Middle frontal gyrus (tissue), 1 donor: ENCODE measurements around the gene ACTR2.
"Not testable (repeated sequence)": the region's sequence is repeated elsewhere in the genome, so short reads cannot be mapped to it uniquely, and the experiment has no call there.

Experiments used
- DNase-seq: peaks from one replicate; pipeline ENCODE4 v3.0.0-alpha.2; 2015; ENCODE audit warnings: low spot score; ENCODE audit errors: extremely low spot score

Gene ACTR2

DNA sequence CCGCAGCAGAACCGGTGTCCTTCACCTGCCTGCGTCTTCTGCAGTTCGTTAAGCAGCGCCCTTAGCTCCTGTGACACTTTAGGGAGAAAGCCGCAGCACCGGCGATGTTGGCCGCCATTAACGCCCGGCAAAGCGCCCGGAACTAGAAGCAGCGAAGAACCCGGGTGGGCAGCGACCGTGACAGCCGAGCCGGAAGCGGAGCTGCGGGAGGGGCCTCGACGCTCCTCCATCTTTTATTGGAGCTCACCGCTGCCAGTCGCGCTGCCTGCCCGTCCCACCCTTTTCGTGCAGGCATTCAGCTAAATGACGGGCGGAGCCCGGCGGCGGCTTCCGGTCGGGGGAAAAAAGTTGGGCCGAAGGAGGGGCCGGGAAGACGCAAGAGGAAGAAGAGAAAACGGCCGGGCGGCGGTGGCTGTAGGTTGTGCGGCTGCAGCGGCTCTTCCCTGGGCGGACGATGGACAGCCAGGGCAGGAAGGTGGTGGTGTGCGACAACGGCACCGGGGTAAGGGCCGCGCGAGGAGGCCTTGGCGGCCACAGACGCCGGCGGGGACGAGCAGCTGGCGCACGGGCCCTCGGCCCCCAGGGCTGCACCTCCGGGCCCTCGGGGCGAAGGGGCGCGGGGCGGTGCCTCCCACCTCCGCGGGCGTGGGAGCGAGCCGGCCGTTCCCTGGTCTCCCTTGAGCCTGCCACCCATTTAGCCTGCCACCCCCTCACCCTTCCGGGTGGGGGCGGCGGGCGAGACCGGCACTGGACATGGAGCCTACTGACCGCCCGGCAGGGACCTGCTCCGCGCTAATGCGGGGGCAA is at the start of gene ACTR2:
TSS of gene ACTR2 (plus strand) at position 376 of the 807 bp plus-strand sequence. CDS start at position 455, 79 bp downstream.
- peak; percentile 90 for DNase-seq

DNA sequence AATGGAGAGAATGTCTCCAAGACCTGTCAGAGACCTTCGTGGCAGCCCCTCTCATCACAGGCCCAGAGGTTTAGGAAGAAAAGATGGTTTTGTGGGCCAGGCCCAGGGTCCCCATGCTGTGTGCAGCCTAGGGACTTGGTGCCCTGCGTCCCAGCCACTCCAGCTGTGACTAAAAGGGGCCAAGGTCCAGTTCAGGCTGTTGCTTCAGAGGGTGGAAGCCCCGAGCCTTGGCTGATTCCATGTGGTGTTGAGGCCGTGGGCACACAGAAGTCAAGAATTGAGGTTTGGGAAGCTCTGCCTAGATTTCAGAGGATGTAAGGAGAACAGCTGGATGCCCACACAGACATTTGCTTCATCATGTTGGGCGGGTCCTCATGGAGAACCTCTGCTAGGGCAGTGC is 45.1 kb upstream of the ACTR2 start:
- no peak for DNase-seq

DNA sequence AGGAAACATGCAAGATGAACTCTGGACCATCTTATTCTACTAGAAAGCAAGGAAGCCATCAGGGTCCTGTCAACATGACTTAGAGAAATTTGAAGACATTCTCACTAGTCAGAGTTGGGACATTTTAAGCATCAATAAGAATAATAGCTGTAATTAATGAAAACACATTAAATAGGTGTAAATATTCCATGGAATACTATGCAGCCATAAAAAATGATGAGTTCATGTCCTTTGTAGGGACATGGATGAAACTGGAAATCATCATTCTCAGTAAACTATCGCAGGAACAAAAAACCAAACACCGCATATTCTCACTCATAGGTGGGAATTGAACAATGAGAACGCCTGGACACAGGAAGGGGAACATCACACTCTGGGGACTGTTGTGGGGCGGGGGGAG is 44.2 kb upstream of the ACTR2 start:
- not testable (repeated sequence) for DNase-seq

DNA sequence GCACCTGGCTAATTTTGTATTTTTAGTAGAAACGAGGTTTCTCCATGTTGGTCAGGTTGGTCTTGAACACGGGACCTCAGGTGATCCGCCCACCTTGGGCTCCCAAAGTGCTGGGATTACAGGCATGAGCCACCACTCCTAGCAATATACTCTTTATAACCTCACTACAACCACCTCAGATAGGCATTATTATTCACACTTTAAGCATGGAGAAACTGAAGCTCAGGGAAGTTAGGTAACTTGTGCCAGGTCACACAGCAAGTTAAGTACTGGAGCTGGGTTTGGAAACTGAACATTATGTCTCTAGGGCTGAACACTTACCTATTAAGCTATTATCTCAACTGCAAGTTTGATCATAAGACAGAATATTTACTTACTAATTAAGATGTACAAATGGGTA is 42.6 kb upstream of the ACTR2 start:
- no peak for DNase-seq

DNA sequence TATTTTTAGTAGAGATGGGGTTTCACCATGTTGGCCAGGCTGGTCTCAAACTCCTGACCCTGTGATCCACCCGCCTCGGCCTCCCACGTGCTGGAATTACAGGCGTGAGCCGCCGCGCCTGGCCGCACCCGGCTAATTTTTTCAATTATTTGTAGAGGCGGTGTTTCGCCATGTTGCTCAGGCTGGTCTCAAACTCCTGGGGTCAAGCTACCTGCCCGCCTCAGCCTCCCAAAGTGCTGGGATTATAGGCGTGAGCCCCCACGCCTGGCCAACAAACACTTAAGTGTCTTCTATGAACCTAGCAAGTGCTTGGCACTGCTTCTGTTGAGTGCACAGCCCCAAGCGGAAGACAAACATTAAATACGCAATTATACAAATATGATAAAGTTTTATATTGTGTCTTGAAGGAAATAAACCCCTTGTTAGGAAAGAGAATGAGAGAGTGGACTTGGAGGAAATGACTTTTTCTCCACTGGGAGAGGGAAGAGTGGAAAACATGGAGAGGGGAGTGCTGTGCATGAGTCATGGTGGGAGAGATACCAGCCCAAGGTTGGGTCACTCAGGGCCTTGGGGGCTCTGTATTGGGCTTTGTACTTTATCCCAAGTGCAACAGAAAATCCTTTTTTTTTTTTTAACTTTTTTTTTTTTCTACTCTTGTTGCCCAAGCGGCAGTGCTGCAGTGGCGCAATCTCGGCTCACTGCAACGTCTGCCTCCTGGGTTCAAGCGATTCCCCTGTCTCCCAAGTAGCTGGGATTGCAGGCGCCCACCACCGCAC is 41.4 kb upstream of the ACTR2 start:
- DNase-seq: no peak

DNA sequence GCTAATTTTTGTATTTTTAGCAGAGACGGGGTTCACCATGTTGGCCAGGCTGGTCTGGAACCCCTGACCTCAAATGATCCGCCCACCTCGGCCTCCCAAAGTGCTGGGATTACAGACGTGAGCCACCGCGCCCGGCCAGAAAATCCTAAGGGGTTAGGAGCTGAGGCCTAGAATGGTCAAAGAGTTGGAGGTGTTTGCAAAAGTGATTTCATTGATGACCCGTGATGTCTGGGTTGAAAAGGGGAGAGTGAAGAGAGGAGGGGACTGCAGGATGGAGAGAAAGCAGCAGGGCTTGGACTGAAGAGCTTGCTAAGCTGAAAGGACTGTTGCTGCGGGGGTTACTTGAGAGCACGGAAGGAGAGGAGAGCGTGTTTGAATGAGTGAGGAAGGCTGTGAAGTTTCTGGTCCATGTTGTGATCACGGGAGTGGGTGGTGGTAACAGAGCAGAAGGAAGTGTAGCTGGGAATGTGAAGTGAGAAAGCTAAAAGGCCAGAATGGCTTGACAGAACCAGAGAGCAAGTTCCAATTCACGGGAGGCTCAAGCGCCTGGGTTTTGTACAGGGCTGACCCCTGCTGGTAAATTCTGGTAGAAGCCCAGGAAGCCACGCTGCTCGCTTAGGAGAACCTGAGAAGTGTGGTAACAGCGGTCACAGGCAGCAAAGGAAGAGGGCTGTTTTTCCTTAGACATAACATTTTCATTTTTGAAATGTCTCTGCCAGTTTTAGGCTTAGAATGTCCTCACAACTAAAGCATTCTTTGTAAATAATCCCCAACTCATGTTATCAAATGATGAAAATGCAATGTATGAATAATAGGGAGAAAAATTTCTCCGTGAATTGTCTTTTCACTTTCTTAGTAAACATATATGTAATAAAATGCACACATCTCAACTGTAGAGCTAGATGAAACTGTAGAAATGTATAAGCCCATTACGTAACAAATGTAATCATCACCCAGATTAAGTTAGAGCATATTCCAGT is 40.5 kb upstream of the ACTR2 start:
- peak; percentile 67 for DNase-seq

DNA sequence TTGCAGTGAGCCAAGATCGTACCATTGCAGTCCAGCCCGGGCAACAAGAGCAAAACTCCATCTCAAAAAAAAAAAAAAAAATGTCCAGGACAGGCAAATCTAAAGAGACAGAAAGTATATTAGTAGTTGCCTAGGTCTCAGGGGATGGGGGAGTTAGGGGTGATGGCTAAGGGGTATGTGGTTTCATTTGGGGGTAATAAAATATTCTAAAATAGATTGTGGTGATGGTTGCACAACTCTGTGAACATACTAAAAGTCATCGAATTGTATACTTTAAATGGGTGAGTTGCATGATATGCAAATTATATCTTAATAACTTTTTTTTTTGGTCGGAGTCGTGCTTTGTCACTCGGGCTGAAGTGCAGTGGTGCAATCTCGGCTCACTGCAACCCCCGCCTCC is 34.2 kb upstream of the ACTR2 start:
- no peak for DNase-seq

DNA sequence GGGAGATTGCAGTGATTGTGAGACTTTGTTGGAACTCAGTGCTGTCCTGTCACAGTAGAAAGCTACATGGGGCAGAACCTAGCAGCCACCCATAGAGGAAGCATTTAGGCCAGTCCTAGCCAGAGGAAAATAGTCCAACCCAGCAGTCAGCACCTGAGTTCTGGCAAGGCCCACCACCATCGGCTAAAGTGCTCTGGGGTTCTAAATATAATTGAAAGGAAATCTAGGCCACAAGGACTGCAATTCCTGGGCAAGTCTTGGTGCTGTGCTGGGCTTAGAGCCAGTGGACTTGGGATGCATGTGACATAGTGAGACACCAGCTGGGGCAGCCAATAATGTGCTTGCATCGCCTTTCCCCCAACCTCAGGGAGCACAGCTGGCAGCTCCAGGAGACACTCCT is 28.9 kb upstream of the ACTR2 start:
- DNase-seq: peak; percentile 6

DNA sequence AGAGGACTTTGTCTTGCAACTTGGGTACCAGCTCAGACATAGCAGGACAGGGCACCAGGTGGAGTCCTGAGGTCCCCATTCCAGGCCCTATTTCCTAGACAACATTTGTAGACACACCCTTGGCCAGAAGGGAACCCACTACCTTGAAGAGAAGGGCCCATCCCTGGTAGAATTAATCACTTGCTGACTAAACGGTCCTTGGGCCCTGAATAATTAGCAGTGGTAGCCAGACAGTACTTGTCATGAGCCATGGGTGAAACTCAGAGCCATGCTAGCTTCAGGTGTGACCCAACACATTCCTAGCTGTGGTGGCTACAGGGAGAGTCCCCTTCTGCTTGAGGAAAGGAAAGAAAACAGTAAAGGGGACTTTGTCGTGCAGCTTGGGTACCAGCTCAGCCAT is 28.5 kb upstream of the ACTR2 start:
- no peak for DNase-seq

DNA sequence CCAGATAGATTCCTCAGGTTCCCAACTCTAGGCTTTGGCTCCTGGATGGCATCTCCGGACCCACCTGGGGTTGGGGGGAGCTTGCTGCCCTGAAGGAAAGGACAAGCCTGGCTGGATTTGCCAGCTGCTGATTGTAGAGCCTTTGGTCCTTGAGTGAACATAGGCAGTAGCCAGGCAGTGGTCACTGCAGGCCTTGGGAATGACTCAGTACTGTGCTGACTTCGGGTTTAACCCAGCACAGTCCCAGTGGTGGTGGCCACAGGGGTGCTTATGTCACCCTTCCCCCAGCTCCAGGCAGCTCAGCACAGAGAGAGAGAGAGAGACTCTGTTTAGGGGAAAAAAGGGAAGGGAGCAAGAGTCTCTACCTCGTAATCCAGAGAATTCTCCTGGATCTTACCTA is 27.7 kb upstream of the ACTR2 start:
- no peak for DNase-seq

DNA sequence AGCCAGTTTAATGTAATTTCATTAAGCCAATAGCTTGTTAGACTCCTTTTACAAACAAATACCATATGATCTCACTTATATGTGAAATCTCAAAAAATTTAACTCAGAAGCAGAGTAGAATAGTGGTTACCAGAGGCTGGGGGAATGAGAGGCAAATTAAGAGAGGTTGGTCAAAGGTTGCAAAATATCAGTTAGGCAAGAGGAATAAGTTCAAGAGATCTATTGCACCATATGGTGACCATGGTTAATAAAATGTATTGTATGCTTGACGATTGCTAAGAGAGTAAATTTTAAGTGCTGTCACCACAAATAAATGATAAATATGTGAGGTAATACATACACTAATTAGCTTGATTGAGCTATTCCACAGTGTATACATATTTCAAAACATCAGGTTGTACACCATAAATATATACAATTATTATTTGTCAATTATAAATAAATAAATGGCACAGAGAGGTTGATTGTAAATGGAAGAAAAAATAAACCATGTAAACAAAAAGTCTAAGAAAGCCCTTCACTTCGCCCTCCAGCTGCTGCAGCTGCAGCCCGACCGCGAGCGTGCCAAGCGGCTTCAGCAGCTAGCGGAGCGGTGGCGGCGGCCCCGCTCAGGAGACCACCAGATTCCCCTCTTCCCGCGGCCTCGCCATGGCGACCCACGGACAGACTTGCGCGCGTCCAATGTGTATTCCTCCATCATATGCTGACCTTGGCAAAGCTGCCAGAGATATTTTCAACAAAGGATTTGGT is 23.0 kb upstream of the ACTR2 start:
- no peak for DNase-seq

DNA sequence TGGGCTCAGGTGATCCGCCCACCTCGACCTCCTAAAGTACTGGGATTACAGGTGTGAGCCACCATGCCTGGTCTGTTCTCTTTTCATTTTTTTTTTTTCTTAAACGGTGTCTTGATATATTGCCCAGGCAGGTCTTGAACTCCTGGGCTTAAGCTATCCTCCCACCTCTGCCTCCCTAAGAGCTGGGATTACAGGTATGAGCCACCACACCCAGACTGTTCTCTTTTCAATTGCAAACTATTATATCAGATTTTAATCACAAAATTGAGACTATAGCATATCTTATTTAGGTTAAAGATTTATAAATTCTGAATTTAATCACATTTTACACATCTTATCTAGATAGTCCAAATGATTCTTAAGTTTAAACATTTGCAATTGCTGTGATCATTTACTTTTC is 15.5 kb upstream of the ACTR2 start:
- DNase-seq: no peak

DNA sequence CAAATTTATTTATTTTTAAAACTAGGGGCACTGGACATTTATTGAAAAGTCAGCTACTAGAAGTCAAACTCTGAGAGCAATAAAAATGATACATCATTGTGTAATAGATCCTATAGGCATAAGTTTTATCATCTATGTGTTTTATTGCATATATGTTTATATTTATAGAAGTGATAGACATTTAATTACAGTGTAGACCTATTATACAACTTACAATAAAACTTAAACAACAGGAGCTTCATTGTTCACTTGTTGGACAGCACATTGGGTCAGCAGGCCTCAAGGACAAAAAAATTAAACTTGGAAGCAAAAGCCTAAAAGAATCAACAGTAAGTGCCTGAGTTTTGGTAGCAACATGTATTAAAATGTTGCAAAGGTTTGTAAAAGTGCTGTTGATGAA is 15.0 kb upstream of the ACTR2 start:
- DNase-seq: no peak

DNA sequence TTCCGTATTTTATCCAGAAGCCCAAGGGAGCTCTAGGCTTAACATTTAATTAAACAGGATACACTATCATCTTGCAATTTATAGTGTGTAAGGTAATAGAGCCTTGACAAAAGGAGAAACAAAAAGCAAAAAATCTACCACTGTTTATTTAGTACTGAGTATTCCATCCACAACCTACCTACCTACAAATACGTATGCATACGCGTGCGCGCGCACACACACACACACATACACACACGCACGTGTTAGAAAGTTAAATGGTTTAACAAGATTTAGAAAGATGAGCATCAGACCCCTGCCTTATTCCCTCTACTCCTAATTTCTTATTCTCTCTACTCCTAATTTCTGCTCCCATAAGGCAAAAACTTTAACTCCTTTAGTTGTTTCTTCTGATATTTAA is 14.6 kb upstream of the ACTR2 start:
- no peak for DNase-seq

DNA sequence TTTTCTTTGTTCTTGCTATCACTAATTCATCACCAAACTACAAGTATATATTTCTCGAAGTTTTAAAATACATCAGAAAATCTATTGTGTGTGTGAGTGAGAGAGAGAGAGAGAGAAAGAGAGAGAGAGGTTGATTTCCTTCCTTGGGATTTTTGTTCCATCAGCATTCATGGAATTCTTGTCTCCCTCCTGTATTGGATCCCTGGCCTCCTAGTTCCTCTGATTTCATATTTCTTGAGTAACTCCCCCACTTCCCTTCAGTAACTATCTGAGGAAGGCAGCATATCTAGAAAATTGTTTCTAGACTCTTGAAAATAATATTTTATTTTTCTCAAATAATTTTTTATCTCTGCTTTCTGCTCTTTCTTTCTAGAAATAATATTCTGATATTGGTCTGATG is 13.3 kb upstream of the ACTR2 start:
- DNase-seq: no peak

DNA sequence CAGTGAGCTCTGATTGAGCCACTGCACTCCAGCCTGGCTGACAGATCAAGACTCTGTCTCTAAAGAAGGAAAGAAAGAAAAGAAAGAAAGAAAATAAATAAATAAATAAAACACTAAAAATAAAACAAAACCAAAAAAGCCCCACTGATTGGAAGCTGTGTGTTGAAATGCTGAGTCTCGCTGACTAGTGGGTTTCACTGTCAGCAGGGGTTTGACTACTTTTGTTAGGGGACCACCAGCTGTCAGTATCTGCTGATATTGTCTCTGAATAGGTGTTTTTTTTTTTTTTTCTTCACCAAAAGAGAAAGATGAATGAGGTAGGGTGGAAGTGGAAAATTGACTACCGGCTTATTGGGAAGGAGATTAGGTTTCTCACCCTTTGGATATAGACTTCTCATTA is 12.8 kb upstream of the ACTR2 start:
- no peak for DNase-seq

DNA sequence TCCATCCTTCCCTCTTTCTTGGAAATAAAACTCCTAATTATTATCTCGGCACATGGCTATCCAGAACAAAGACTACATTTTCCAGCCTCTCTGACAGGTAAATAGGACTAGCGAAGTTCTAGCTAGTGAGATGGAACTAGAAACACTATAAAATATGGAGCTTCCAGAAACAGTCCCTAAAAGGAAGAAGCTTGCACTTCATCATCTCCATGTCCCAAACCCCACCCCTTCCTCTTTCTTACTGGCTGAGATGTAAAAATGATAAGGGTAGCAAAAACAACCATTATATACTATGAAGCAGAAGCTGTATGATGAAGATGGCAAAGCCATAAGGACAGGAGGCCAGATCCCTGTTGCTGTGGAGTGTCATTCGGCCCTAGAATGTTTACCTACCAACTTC is 11.7 kb upstream of the ACTR2 start:
- DNase-seq: no peak

DNA sequence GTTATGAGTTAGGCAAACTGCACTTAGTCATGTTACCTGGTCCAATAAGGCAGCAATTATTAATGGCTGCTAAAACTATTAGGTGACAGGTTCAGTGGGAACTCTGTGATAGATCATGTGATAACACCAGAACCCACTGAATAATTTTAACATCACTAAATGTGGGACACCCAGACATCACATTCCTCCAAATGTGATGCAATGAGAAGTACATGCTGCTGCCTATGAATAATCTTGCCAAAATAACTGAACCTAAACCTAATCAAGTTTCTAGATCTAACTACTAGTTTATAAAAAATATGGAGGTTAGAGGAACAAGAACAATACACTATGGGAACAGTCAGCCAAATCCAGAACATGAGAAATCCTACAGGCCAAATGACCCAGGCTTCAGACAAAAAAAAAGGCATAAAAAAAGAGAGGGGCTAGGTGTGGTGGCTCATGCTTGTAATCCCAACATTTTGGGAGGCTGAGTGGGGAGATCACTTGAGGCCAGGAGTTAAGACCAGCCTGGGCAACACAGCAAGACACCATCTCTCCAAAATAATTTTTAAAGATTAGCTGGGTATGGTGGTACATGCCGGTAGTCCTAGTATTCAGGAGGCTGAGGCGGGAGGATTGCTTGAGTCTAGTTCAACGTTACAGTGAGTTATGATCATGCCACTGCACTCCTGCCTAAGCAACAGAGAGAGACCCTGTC is 7.0 kb upstream of the ACTR2 start:
- no peak for DNase-seq

DNA sequence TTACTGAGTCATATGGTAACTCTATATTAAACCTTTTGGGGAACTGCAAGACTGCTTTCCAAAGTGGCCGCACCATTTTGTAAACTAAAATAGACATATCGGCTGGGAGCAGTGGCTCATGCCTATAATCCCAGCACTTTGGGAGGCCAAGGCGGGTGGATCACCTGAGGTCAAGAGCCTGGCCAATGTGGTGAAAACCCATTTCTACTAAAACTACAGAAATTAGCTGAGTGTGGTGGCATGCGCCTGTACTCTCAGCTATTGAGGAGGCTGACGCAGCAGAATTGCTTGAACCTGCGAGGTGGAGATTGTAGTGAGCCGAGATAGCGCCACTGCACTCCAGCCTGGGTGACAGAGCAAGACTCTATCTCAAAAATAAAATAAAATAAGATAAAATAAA is 6.4 kb upstream of the ACTR2 start:
- not testable (repeated sequence) for DNase-seq

DNA sequence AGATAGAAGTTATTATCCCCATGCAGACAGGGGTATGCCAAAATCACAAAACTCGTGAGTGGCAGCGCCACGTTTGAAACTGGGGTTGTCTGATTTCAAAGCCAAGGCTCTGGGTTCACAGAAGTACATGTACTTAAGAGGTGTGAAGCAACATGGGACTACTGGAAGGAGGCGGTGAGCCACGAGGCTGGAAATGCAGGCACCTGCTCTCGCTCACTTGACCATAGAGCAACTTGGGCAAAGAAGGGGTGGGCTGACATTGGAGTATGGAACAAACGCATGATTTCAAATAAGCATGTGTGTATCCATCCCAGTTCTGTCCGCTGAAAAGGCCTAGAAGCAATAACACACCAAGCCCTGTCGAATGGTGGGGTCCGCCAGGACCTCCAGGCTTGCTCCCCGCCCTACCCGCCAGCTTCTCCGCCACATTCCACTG is 593 bp upstream of the ACTR2 start:
- no peak for DNase-seq
